SIG-M5 treated with dmso at 0.1 percent for 504 hours (cell line): ENCODE results near the gene SLC7A6OS.
A peak's percentile ranks its signal among the peaks of the same experiment; 100 is the strongest.

Source experiments
- DNase-seq: peaks from one replicate; lab custom pipeline; 2025; ENCODE audit not compliant: unreplicated experiment; lab: John Stamatoyannopoulos, UW

The SLC7A6OS gene

GRCh38 chr16:68282064-68282452 lies 28.7 kb downstream of the SLC7A6OS start:
- no peak for DNase-seq

DNA sequence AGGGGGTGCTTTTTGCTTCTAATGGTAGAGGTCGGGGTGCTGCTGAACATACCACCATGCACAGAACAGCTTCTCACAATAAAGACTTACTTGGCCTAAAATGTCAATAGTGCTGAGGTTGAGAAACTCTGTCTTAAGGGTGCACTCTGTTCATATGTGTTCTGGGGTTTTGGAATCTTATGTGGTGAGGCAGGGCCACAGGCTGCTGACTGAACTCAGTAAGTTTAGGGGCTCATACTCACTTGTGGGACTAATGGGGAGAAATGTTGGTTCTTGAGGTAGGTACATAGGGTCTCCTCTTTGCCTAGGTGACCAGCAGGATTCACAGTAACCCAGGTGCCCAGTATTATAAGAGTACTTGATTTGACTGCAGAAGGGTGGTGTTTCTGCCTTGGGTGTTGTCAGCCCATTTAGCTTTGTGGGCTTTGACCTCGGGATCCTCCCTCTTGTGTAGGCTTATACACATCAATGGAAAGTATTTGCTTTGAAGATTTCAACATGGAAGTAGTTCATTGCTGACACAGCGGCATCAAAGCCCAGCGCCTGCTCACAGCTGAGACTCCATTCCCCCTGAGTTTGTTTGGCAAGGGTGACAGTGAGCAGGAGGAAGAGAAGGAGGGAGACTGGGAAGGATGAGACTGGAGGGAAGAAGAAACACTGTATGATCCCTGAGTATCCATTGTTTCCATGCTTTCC lies 29.2 kb downstream of the SLC7A6OS start:
- DNase-seq, result no peak

DNA sequence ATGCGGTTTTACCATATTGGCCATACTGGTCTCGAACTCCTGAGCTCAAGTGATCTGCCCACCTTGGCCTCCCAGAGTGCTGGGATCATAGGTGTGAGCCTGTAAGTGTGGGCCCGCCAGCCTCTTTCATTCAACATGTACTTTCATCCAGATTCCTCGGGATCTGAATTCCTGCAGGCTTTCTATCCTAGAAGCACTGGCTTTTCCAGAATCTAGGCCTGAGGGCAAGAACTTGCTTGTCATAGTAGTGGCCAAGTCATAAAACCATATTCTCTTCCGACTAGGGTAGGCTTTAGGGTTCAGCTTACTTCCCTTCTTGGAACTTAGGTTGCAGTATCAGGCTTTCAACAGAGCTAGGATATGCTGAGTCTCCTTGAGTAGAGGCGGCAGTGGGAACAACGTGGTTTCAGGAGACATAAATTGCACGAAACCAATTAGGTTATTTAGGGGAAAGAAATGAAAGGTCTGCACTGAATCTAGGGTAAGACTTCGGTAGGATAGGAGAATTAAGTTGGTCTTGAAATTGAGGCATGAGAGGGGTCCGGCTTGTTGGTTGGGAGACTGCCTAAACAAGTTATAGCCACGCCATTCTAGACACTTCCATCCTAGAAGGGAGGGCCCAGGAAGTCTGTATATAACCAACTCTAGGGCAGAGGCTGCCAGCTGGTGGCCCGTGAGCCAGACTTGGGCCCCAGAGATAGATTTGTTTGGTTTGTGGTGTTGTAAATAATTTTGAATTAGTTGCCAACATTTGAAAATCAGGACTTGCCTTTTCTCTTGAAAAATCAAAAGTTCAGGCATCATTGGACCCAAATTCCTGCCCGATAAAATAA lies 30.8 kb downstream of the SLC7A6OS start:
- no peak for DNase-seq

DNA sequence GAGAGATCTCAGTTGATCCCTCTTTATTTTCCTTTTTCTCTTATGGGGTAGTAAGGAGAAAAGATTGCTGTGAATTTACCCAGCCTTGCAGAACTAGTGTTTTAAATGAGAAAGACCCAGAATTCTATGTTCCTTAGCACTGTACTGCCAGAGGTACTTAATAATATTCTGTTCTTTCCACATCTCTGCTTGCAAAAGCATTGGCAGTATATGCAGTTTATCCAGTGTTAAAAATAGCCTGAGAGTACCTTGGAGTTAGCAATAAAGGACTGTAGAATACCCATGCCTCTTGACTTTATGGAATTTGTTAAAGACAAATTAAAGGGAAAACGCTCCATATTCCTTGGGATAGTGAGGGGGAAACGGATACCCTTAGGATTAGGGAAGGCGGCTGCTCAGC lies 34.5 kb downstream of the SLC7A6OS start:
- DNase-seq, result no peak

GRCh38 chr16:68275611-68276191 lies 35.0 kb downstream of the SLC7A6OS start:
- DNase-seq, result no peak

DNA sequence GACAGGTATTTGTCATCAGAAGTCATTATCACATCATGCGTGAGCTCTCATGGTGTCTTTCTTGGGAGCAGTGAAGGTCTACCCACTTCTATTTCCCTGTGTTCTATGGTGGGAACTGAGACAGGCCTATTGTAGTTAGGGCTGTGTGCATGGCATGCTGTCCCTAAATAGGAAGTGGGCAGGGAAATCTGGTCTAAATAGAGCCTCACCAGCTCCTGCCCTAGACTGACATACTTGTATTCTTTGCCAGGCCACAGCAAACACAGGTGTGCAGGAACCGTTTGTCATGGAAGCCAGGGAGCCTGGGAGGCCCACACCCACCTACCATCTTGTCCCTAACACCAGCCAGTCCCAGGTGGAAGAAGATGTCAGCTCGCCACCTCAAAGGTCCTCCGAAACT lies 36.3 kb downstream of the SLC7A6OS start:
- no peak for DNase-seq

- DNase-seq, result no peak
These were observed 36.9 kb downstream of the SLC7A6OS start for GRCh38 chr16:68273896-68274295.

- DNase-seq, result no peak
These were observed 37.3 kb downstream of the SLC7A6OS start for GRCh38 chr16:68273459-68273858.

DNA sequence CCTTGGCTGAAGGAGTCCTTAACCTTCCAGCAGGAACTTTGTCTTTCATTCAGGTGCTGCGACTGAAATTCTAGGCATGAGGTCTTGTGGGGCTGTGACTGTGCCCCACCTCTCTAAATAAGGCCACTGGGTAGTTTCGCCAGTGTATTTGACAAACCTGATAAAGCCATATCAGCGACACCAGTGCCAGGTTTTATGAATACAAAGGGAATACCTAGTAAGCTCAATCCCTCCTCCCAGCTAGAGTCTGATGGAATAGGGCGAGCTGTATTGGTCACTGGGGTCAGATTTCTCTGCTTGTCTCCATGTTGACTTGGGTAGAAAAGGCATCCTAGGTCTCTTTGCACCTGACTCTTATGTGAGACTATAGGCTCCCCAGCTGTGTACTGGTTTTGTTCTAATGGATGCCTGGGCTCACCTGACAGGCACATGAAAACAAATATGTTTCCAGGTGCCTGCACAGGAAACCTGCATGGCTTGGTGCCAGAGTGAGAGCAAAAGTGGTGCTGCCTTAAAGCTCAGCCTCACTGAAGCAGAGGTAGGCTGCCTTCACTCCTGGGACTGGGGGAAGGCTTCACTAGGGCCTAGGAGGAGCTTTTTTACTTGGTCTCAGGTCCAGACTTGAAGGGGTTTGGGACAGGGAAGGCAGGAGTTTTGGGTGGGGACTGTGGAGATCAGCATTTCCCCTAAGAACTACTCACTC lies 38.1 kb downstream of the SLC7A6OS start:
- DNase-seq, result no peak

DNA sequence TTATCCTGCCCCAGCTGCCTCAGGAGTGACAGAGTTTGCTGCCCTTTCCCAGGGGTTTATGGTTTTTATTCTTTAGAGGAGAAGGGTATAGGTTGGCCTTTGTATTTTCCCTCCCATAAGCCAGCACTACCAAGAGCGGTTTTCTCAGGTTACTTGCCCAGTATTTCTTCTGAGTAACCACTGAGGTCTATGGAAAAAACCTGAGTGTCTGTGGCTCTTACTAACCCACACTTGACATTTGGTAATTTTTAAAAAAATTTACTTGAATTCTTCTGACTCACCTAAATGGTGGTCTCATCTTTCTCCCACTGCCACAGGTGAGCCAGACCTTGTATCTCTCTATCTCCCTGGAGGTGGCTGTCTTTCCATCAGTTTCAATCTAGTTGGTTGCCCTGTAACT lies 40.4 kb downstream of the SLC7A6OS start:
- no peak for DNase-seq

- no peak for DNase-seq
These were observed 41.0 kb downstream of the SLC7A6OS start for GRCh38 chr16:68269793-68270192.

DNA sequence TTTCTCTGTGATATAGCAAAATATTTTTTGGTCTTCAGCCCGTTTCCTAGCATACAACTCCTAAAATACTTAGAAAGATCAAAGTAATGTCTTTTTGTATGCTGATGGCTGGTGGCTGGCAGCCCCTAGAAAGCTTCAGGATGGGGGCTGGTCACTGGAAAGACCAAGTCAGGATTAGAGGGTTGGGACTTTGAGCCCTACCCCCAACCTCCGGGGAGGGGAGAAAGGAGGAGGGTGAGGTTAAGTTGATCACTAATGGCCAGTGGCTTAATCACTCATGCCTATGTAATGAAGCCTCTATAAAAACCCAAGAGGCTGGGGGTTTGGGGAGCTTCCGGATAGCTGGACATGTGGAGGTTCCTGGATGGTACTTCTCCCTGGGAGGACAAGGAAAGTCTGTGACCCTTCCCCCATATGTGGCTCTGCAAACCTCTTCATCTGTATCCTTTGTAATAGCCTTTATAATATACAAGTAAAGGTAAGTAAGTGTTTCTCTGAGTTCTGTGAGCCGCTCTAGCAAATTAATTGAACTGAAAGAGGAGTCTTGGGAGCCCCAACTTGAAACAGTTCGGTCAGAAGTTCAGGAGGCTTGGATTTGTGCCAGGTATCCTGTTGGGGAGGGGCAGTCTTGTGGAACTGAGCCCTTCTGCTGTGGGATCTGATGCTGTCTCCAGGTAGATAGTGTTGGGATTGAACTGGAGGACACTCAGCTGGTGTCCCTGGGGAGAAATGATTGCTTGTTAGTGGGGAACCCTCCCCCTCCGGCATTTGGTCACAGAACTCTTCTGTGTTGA lies 42.9 kb downstream of the SLC7A6OS start:
- DNase-seq, result no peak

- DNase-seq, result peak; percentile 81
These were observed 45.4 kb downstream of the SLC7A6OS start for GRCh38 chr16:68265078-68265920.

DNA sequence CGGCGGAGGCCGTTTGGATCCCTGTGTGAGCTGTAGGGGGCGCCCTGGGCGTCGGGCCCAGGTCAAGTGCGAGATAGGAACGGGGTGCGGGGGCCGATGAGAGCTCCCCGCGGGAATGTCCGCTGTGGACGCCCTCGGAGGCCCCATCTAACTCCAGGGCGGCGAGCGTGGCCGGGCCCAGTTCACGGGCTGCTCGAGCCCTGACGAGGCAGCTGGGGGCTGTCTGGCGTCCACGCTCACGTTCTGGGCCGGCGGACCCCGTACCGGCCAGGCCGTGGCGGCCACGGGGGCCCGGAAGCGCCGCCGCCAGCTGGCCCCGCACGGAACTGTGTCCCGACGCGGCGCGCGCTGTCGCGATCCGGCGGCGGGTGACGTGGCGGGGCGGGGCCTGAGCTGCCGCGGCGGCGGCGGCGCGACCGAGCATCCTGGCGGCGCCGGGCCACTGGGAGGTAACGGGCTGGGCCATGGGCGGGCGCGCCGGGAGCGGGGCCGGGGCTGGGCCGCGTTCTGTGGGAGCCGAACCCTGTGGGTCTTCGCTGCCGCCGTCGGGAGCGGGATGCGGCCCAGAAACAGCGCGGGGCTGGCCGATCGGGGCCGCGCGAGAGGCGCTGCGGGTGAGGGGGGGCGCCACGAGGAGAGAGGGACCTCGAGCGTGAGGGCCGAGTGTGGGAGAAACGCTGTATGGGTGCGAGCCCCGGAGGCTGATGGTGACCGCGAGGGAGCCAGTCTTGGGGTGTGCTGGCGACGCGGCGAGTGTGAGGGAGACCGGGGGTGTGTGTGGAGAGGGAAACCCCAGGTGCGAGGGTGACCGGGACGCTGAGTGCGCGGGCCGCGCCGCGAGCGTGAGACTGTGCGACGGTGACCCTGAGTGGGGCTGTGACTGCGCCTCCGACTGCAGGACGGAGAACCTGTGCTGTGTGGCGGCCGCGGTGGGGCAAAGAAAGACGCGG lies 46.3 kb downstream of the SLC7A6OS start, which contains the start of gene SLC7A6:
TSS of gene SLC7A6 (plus strand) at position 399 of the 950 bp plus-strand sequence. CDS start 10,201 bp downstream, outside the sequence.
- DNase-seq, result peak; percentile 67

- DNase-seq, result no peak
These were observed 47.1 kb downstream of the SLC7A6OS start for GRCh38 chr16:68263559-68264127.

GRCh38 chr16:68259007-68259825 lies 51.5 kb downstream of the SLC7A6OS start:
- no peak for DNase-seq
